OCI-LY7 (cell line): ENCODE data around the gene C1orf174. TPM values are rescaled to one million over a fixed set of nuclear protein-coding genes. Genes with fewer than 3 reads are reported as not detected.

ENCODE experiments used
- BruUV-seq: library from RNA; stranded (reverse); fragments of 400-500 nt; replicated peaks from 2 replicates; lab custom pipeline; 2021; lab: Mats Ljungman, UMichigan
- CTCF ChIA-PET: fragments of 300-600 bp; sonication (Branson Sonifier 250); formaldehyde crosslinking; loops from one replicate; lab custom pipeline; 2022; ENCODE audit warnings: antibody characterized with exemption; ENCODE audit not compliant: unreplicated experiment; lab: Charles Lee
- POLR2A ChIA-PET: fragments of 300-600 bp; sonication (Branson Sonifier 250); formaldehyde crosslinking; loops from one replicate; lab custom pipeline; 2022; ENCODE audit warnings: antibody characterized with exemption; lab: Charles Lee
- DNase-seq: peaks from one replicate; pipeline ENCODE4 v3.0.0-alpha.2; 2015; ENCODE audit warnings: low spot score
- H2AFZ ChIP-seq: fragments of 200-600 bp; sonication (generic), shearing (Covaris generic); 2 replicates; pipeline ENCODE4 v1.6.1; 2014; ENCODE audit warnings: mild to moderate bottlenecking, antibody characterized with exemption, low read length, moderate library complexity
- H3K27ac ChIP-seq: fragments of 200-600 bp; sonication (generic); 2 replicates; pipeline ENCODE4 v1.5.1; 2014; ENCODE audit warnings: mixed run types, low read depth, mild to moderate bottlenecking, moderate library complexity, low read length, inconsistent platforms; ENCODE audit not compliant: poor library complexity, severe bottlenecking
- H3K36me3 ChIP-seq: fragments of 200-600 bp; sonication (generic); 2 replicates; pipeline ENCODE4 v1.6.1; 2014; ENCODE audit warnings: mild to moderate bottlenecking, antibody characterized with exemption, low read length, moderate library complexity, mixed read lengths; ENCODE audit not compliant: insufficient read depth
- H3K4me1 ChIP-seq: fragments of 200-600 bp; sonication (generic); 2 replicates; pipeline ENCODE4 v1.5.1; 2014; ENCODE audit warnings: mild to moderate bottlenecking, low read length; ENCODE audit not compliant: insufficient read depth, poor library complexity, severe bottlenecking
- H3K4me2 ChIP-seq: fragments of 200-600 bp; sonication (generic); 2 replicates; pipeline ENCODE4 v1.6.1; 2014; ENCODE audit warnings: mild to moderate bottlenecking, low read length
- H3K4me3 ChIP-seq: fragments of 200-600 bp; sonication (generic); 2 replicates; pipeline ENCODE4 v1.5.1; 2014; ENCODE audit warnings: mild to moderate bottlenecking, low read depth, low read length; ENCODE audit not compliant: poor library complexity, severe bottlenecking
- H3K79me2 ChIP-seq: fragments of 200-600 bp; sonication (generic); 2 replicates; pipeline ENCODE4 v1.6.1; 2016; ENCODE audit warnings: low read depth, mild to moderate bottlenecking, low read length, moderate library complexity, mixed read lengths; ENCODE audit not compliant: insufficient read depth
- H3K9me2 ChIP-seq: fragments of 200-600 bp; sonication (generic); 2 replicates; pipeline ENCODE4 v1.6.1; 2016; ENCODE audit warnings: mild to moderate bottlenecking, low read length, mixed read lengths; ENCODE audit not compliant: insufficient read depth
- H3K9me3 ChIP-seq: fragments of 200-600 bp; sonication (generic); 2 replicates; pipeline ENCODE4 v1.6.1; 2014; ENCODE audit warnings: mild to moderate bottlenecking, mixed run types, low read length, mixed read lengths
- H4K20me1 ChIP-seq: fragments of 200-600 bp; sonication (generic); 2 replicates; pipeline ENCODE4 v1.6.1; 2014; ENCODE audit warnings: mild to moderate bottlenecking, antibody characterized with exemption, low read length, moderate library complexity, mixed read lengths; ENCODE audit not compliant: insufficient read depth
- CTCF ChIP-seq: fragments of 200-600 bp; sonication (generic); conservative IDR thresholded peaks from 2 replicates; pipeline ENCODE4 v1.5.1; 2014; ENCODE audit warnings: mild to moderate bottlenecking, antibody characterized with exemption, low read length, moderate library complexity, mixed read lengths
- EZH2phosphoT487 ChIP-seq: fragments of 200-600 bp; sonication (generic); IDR thresholded peaks from 2 replicates; pipeline ENCODE4 v1.6.1; 2018; ENCODE audit warnings: low read depth, borderline replicate concordance, mild to moderate bottlenecking, mixed run types, antibody characterized with exemption, low read length, moderate library complexity, mixed read lengths
- intact Hi-C: fragments of 100-400 bp; cut with micrococcal nuclease; formaldehyde crosslinking; loops from one replicate; pipeline ENCODE4 v1.10.0; 2022; ENCODE audit not compliant: unreplicated experiment
- total RNA-seq, 2 experiments: library from RNA; depleted of rRNA in 1 of 2; stranded (reverse); fragments of >200 nt in 1 of 2; shearing (Covaris generic) in 1 of 2; gene quantifications; 2 replicates each; pipeline ENCODE4 v1.2.3, GENCODE V29; 2014 to 2022

C1orf174 gene
- total RNA-seq, 2 experiments from 2014 or later, result 39.0 to 59.5 TPM

- peak; percentile 49 for DNase-seq
- Histone ChIP-seq H3K4me1 (peaks cover 81% of the 10 kb centered on the region), H3K36me3 (no peaks in the 10 kb centered on the region), H3K4me3 (peak overlapping the region; percentile 96), H3K4me2 (peak overlapping the region; percentile 88), H4K20me1 (no peaks in the 10 kb centered on the region), H3K9me3 (no peaks in the 10 kb centered on the region), H3K9me2 (no peaks in the 10 kb centered on the region), H2AFZ (peak overlapping the region; percentile 32; the same call in 1 of the 2 replicates), H3K79me2 (peaks cover 55% of the 10 kb centered on the region), H3K27ac (peak overlapping the region; percentile 100)
- TF ChIP-seq EZH2phosphoT487 (no peak), CTCF (peak; percentile 27; the same call in 1 of the 2 replicates)
- ChIA-PET POLR2A (interaction anchor here (0.6 to 4.6 kb wide), 6 partner anchors 9 to 143 kb away, joined by 3 to 31 read pairs (median 5); no protein-coding TSS in a partner anchor), CTCF (interaction anchor here (0.6 to 1.9 kb wide), 3 partner anchors 47 to 124 kb away, joined by 3 to 7 read pairs (median 3); partner anchors contain the start of genes CEP104 and DFFB)
- intact Hi-C loops, result loop anchor here (5.0 kb wide), 3 partner anchors 132 to 1318 kb away; partner anchors contain the start of gene SMIM1
- BruUV-seq, result no TSS peak
Measured at GRCh38 chr1:3904006-3904842, 4.2 kb upstream of the C1orf174 start.

- Histone ChIP-seq H3K36me3 (peaks cover 3% of the 10 kb centered on the region), H3K4me1 (peaks cover 81% of the 10 kb centered on the region), H3K9me3 (peaks cover 5% of the 10 kb centered on the region; the same call in 1 of the 2 replicates), H3K4me3 (peak overlapping the region; percentile 96), H3K4me2 (peak overlapping the region; percentile 88), H3K27ac (peak overlapping the region; percentile 100), H2AFZ (no peak overlapping the region; the same call in 1 of the 2 replicates), H3K79me2 (peaks cover 58% of the 10 kb centered on the region), H3K9me2 (no peaks in the 10 kb centered on the region), H4K20me1 (no peaks in the 10 kb centered on the region)
- peak; percentile 88 for DNase-seq
- ChIA-PET CTCF (interaction anchor here (0.6 to 1.9 kb wide), 5 partner anchors 8 to 144 kb away, joined by 3 to 9 read pairs (median 6); partner anchors contain the start of genes CEP104 and DFFB), POLR2A (interaction anchor here (1.0 to 4.6 kb wide), 9 partner anchors 10 to 167 kb away, joined by 3 to 31 read pairs (median 6); no protein-coding TSS in a partner anchor)
- no peak for TF ChIP-seq CTCF
- TF ChIP-seq EZH2phosphoT487, result no peak
- intact Hi-C loops, result loop anchor here (2.0 to 5.0 kb wide), 5 partner anchors 107 to 1319 kb away; partner anchors contain the start of genes LRRC47 and SMIM1
- no TSS peak for BruUV-seq
Measured at GRCh38 chr1:3903141-3904005, 3.3 kb upstream of the C1orf174 start.
